ENCODE measurements around the gene SHCBP1L. TPM values are rescaled to one million over a fixed set of nuclear protein-coding genes. Genes with fewer than 3 reads are reported as not detected.
"Not testable (repeated sequence)": the region's sequence is repeated elsewhere in the genome, so short reads cannot be mapped to it uniquely, and the experiment has no call there.

SHCBP1L gene
- total RNA-seq, 1 experiment from 2014 or later, result not detected

GRCh38 chr1:182955596-182956588, 2.9 kb upstream of the SHCBP1L start:
- H3K4me1 ChIP-seq (ENCODE audit: control insufficient read depth, insufficient read depth, low read length), result no peaks in the 10 kb centered on the region
- no TSS peak for BruUV-seq (replicated peaks)
- no peaks in the 10 kb centered on the region for H3K9me3 ChIP-seq (ENCODE audit: control insufficient read depth, insufficient read depth, low read depth, low read length)
- no peaks in the 10 kb centered on the region for H3K36me3 ChIP-seq (ENCODE audit: control insufficient read depth, insufficient read depth, low read length)
- H3K27ac ChIP-seq (ENCODE audit: low read length), result no peak overlapping the region
- intact Hi-C loops (cut with micrococcal nuclease; ENCODE audit: unreplicated experiment), result no loop called here
- no peak for ATAC-seq
- H3K27me3 ChIP-seq (ENCODE audit: control insufficient read depth, insufficient read depth, low read length), result no peaks in the 10 kb centered on the region; the same call in none of the 2 replicates
- no peak overlapping the region for H3K4me3 ChIP-seq (ENCODE audit: low read depth in 2 of 2, low read length in 2 of 2)
- TF ChIP-seq REST (IDR thresholded peaks at IDR 0.05; ENCODE audit: insufficient read depth in 1 of 2, low read depth in 2 of 2, low read length in 1 of 2) (no peak), TCF7L2 (IDR thresholded peaks at IDR 0.05; ENCODE audit: low read depth, low read length) (no peak), CTCF (IDR thresholded peaks at IDR 0.05) (no peak), SIN3A (IDR thresholded peaks at IDR 0.05; ENCODE audit: borderline replicate concordance, insufficient read depth, low read depth, low read length) (no peak), POLR2AphosphoS5 (IDR thresholded peaks at IDR 0.05; ENCODE audit: low read depth, low read length) (no peak)
- in situ Hi-C loops (cut with HindIII; ENCODE audit: low pct_unique_long_range_greater_than_20kb, low sequenced_read_pairs), result no loop called here
- ChIA-PET POLR2A (interaction anchor here (0.6 to 0.7 kb wide), 2 partner anchors 100 to 230 kb away, joined by 3 read pairs; partner anchors contain the start of gene LAMC2), CTCF (interaction anchor here (0.9 kb wide), 1 partner anchor 279 kb away, joined by 3 read pairs; no protein-coding TSS in a partner anchor)
- DNase-seq (ENCODE audit: low read depth, low spot score), result no peak

- no peak overlapping the region for H3K4me3 ChIP-seq (ENCODE audit: low read depth in 2 of 2, low read length in 2 of 2)
- ChIA-PET POLR2A (no interaction called here), CTCF (no interaction called here)
- no peaks in the 10 kb centered on the region for H3K9me3 ChIP-seq (ENCODE audit: control insufficient read depth, insufficient read depth, low read depth, low read length)
- no TSS peak for BruUV-seq (replicated peaks)
- no peaks in the 10 kb centered on the region for H3K36me3 ChIP-seq (ENCODE audit: control insufficient read depth, insufficient read depth, low read length)
- no peak for TF ChIP-seq SIN3A (IDR thresholded peaks at IDR 0.05; ENCODE audit: borderline replicate concordance, insufficient read depth, low read depth, low read length)
- no peak for TF ChIP-seq CTCF (IDR thresholded peaks at IDR 0.05)
- no peak for TF ChIP-seq REST (IDR thresholded peaks at IDR 0.05; ENCODE audit: insufficient read depth in 1 of 2, low read depth in 2 of 2, low read length in 1 of 2)
- TF ChIP-seq POLR2AphosphoS5 (IDR thresholded peaks at IDR 0.05; ENCODE audit: low read depth, low read length), result no peak
- no peak for TF ChIP-seq TCF7L2 (IDR thresholded peaks at IDR 0.05; ENCODE audit: low read depth, low read length)
- H3K4me1 ChIP-seq (ENCODE audit: control insufficient read depth, insufficient read depth, low read length), result no peaks in the 10 kb centered on the region
- H3K27ac ChIP-seq (ENCODE audit: low read length), result no peak overlapping the region
- in situ Hi-C loops (cut with HindIII; ENCODE audit: low pct_unique_long_range_greater_than_20kb, low sequenced_read_pairs) (no loop called here), intact Hi-C loops (cut with micrococcal nuclease; ENCODE audit: unreplicated experiment) (no loop called here)
- DNase-seq (ENCODE audit: low read depth, low spot score), result no peak
- no peaks in the 10 kb centered on the region for H3K27me3 ChIP-seq (ENCODE audit: control insufficient read depth, insufficient read depth, low read length)
- no peak for ATAC-seq
Observed at GRCh38 chr1:182953826-182954225, 860 bp upstream of the SHCBP1L start.

- BruUV-seq (replicated peaks); in situ Hi-C loops (cut with HindIII; ENCODE audit: low pct_unique_long_range_greater_than_20kb, low sequenced_read_pairs); intact Hi-C loops (cut with micrococcal nuclease; ENCODE audit: unreplicated experiment): not testable (repeated sequence)
Observed at GRCh38 chr1:182943336-182943735, 9.6 kb downstream of the SHCBP1L start.

More at GRCh38 chr1:182943336-182943735, 9.6 kb downstream of the SHCBP1L start:
- ATAC-seq; H3K27me3 ChIP-seq (ENCODE audit: control insufficient read depth, insufficient read depth, low read length); H3K4me3 ChIP-seq (ENCODE audit: low read depth in 2 of 2, low read length in 2 of 2); H3K27ac ChIP-seq (ENCODE audit: low read length); H3K4me1 ChIP-seq (ENCODE audit: control insufficient read depth, insufficient read depth, low read length); H3K36me3 ChIP-seq (ENCODE audit: control insufficient read depth, insufficient read depth, low read length); CTCF ChIA-PET; H3K9me3 ChIP-seq (ENCODE audit: control insufficient read depth, insufficient read depth, low read depth, low read length); DNase-seq (ENCODE audit: low read depth, low spot score): not testable (repeated sequence)
- POLR2A ChIA-PET, result interaction anchor here (0.9 kb wide), 1 partner anchor 23 kb away, joined by 11 read pairs; no protein-coding TSS in a partner anchor
